ENCODE measurements around the gene C6orf47. TPM values are rescaled to one million over a fixed set of nuclear protein-coding genes. Genes with fewer than 3 reads are reported as not detected.

C6orf47 gene
- total and polyA plus RNA-seq, 2 of the 13 experiments (the other 11 are each of a cell fraction or from before 2014, with no cell fraction given): 1.7 to 18.1 TPM

DNA sequence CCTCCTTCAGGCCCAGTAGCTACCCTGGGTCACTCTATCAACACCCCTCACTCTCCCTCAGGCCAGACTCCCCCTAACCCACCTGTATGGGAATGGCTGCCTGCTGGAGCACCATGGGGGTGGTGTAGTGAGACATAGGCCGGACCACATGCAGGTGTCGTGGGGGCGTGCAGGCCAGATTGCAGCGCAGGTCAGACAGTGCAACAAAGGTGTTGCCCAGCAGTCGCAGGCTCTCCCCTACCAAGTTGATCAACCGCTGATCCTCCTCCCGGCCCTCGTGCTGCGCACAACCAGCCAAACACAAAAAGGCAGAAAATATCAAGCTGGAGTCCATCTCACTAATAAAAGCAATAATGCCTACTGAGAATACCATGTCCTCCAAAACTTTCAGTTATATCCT is 15.3 kb downstream of the C6orf47 start:
- intact Hi-C loops (cut with micrococcal nuclease; ENCODE audit: unreplicated experiment): no loop called here
- no peaks in the 10 kb centered on the region for H3K9me3 ChIP-seq (ENCODE audit: low read length)
- H3K4me1 ChIP-seq (ENCODE audit: insufficient read depth, low read length): peaks cover 37% of the 10 kb centered on the region
- no peak overlapping the region for H3K4me2 ChIP-seq (ENCODE audit: low read depth, low read length)
- FAIRE-seq: no peak
- no peaks in the 10 kb centered on the region for H3K27me3 ChIP-seq (ENCODE audit: control insufficient read depth in 1 of 2, insufficient read depth in 2 of 2, low read length in 2 of 2)
- no TSS peak for BruUV-seq (replicated peaks)
- no peak for ATAC-seq
- H3K9ac ChIP-seq (ENCODE audit: insufficient read depth, low read depth, low read length): no peak overlapping the region
- H3K79me2 ChIP-seq (ENCODE audit: insufficient read depth, low read length): peaks cover 23% of the 10 kb centered on the region
- H3K27ac ChIP-seq (ENCODE audit: extremely low read length, insufficient read depth, low read length): no peak overlapping the region
- H3K36me3 ChIP-seq (replicated peaks in 1 of 2; ENCODE audit: control insufficient read depth in 1 of 2, insufficient read depth in 2 of 2, low read length in 2 of 2): peaks cover 69 to 91% of the 10 kb centered on the region in 2 experiments
- WGBS (ENCODE audit: low lambda C conversion rate): 97% methylated on average over 9 of the region's 9 CpGs
- in situ Hi-C loops (cut with HindIII; ENCODE audit: extremely low pct_ligation_motif_present, low pct_unique_long_range_greater_than_20kb): no loop called here
- POLR2A ChIA-PET: interaction anchor here (0.9 to 3.6 kb wide), 5 partner anchors 9 to 24 kb away, joined by 3 to 104 read pairs (median 30); partner anchors contain the start of genes APOM, BAG6, C6orf47 and CSNK2B
- H3K4me3 ChIP-seq (replicated peaks in 1 of 3; ENCODE audit: insufficient read depth in 1 of 3, low read depth in 2 of 3, low read length in 3 of 3): no peak overlapping the region
- no peaks in the 10 kb centered on the region for H4K20me1 ChIP-seq (ENCODE audit: insufficient read depth, low read length)
- CTCF ChIA-PET (ENCODE audit: low intra/inter-chr PET ratio, low total read pairs): no interaction called here
- no peak for TF ChIP-seq TEAD2 (CRISPR knock-in tag; IDR thresholded peaks at IDR 0.05)
- TF ChIP-seq ZFY (CRISPR knock-in tag; IDR thresholded peaks at IDR 0.05): no peak
- TF ChIP-seq, protein P1, sequence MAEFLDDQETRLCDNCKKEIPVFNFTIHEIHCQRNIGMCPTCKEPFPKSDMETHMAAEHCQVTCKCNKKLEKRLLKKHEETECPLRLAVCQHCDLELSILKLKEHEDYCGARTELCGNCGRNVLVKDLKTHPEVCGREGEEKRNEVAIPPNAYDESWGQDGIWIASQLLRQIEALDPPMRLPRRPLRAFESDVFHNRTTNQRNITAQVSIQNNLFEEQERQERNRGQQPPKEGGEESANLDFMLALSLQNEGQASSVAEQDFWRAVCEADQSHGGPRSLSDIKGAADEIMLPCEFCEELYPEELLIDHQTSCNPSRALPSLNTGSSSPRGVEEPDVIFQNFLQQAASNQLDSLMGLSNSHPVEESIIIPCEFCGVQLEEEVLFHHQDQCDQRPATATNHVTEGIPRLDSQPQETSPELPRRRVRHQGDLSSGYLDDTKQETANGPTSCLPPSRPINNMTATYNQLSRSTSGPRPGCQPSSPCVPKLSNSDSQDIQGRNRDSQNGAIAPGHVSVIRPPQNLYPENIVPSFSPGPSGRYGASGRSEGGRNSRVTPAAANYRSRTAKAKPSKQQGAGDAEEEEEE (CRISPR knock-in tag; IDR thresholded peaks at IDR 0.05; ENCODE audit: borderline replicate concordance): no peak
- TF ChIP-seq, protein P2, sequence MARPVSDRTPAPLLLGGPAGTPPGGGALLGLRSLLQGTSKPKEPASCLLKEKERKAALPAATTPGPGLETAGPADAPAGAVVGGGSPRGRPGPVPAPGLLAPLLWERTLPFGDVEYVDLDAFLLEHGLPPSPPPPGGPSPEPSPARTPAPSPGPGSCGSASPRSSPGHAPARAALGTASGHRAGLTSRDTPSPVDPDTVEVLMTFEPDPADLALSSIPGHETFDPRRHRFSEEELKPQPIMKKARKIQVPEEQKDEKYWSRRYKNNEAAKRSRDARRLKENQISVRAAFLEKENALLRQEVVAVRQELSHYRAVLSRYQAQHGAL (CRISPR knock-in tag; IDR thresholded peaks at IDR 0.05; ENCODE audit: not compliant biosample characterization): no peak
- TF ChIP-seq, protein P3, sequence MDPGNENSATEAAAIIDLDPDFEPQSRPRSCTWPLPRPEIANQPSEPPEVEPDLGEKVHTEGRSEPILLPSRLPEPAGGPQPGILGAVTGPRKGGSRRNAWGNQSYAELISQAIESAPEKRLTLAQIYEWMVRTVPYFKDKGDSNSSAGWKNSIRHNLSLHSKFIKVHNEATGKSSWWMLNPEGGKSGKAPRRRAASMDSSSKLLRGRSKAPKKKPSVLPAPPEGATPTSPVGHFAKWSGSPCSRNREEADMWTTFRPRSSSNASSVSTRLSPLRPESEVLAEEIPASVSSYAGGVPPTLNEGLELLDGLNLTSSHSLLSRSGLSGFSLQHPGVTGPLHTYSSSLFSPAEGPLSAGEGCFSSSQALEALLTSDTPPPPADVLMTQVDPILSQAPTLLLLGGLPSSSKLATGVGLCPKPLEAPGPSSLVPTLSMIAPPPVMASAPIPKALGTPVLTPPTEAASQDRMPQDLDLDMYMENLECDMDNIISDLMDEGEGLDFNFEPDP (CRISPR knock-in tag; conservative IDR thresholded peaks at IDR 0.05): no peak
- TF ChIP-seq ELF1 (CRISPR knock-in tag; IDR thresholded peaks at IDR 0.05): no peak
- no peak for TF ChIP-seq ZBTB21 (CRISPR knock-in tag; IDR thresholded peaks at IDR 0.05)
- TF ChIP-seq, protein P4, sequence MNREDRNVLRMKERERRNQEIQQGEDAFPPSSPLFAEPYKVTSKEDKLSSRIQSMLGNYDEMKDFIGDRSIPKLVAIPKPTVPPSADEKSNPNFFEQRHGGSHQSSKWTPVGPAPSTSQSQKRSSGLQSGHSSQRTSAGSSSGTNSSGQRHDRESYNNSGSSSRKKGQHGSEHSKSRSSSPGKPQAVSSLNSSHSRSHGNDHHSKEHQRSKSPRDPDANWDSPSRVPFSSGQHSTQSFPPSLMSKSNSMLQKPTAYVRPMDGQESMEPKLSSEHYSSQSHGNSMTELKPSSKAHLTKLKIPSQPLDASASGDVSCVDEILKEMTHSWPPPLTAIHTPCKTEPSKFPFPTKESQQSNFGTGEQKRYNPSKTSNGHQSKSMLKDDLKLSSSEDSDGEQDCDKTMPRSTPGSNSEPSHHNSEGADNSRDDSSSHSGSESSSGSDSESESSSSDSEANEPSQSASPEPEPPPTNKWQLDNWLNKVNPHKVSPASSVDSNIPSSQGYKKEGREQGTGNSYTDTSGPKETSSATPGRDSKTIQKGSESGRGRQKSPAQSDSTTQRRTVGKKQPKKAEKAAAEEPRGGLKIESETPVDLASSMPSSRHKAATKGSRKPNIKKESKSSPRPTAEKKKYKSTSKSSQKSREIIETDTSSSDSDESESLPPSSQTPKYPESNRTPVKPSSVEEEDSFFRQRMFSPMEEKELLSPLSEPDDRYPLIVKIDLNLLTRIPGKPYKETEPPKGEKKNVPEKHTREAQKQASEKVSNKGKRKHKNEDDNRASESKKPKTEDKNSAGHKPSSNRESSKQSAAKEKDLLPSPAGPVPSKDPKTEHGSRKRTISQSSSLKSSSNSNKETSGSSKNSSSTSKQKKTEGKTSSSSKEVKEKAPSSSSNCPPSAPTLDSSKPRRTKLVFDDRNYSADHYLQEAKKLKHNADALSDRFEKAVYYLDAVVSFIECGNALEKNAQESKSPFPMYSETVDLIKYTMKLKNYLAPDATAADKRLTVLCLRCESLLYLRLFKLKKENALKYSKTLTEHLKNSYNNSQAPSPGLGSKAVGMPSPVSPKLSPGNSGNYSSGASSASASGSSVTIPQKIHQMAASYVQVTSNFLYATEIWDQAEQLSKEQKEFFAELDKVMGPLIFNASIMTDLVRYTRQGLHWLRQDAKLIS (CRISPR knock-in tag; IDR thresholded peaks at IDR 0.05): no peak
- TF ChIP-seq, protein P5, sequence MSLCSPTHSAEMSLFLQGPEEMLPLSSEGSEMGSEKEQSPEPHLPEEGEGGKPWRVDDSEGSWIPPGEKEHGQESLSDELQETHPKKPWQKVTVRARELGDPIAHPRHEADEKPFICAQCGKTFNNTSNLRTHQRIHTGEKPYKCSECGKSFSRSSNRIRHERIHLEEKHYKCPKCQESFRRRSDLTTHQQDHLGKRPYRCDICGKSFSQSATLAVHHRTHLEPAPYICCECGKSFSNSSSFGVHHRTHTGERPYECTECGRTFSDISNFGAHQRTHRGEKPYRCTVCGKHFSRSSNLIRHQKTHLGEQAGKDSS (CRISPR knock-in tag; IDR thresholded peaks at IDR 0.05; ENCODE audit: borderline replicate concordance, low read depth): no peak
- TF ChIP-seq ZNF367 (CRISPR knock-in tag; IDR thresholded peaks at IDR 0.05; ENCODE audit: borderline replicate concordance): no peak
- no peak for TF ChIP-seq ZMAT3 (CRISPR knock-in tag; conservative IDR thresholded peaks at IDR 0.05)
- TF ChIP-seq ZNF766 (CRISPR knock-in tag; IDR thresholded peaks at IDR 0.05; ENCODE audit: borderline replicate concordance): no peak
- TF ChIP-seq ELF4 (CRISPR knock-in tag; IDR thresholded peaks at IDR 0.05; ENCODE audit: borderline replicate concordance): no peak
- no peak for DNase-seq (ENCODE audit: low spot score)
- no peak overlapping the region for H2AFZ ChIP-seq (ENCODE audit: low read length)

All from HepG2 (cell line).